Dendritic cell treated with granulocyte-macrophage colony-stimulating factor and Interleukin-4, amounts not matched to agents 40 ng/mL and 50 ng/mL, for 4 days (primary cell): Measurements from ENCODE around the gene PHTF2.
"Not testable (repeated sequence)": the region's sequence is repeated elsewhere in the genome, so short reads cannot be mapped to it uniquely, and the experiment has no call there.

ENCODE experiments used
- H3K27ac Mint-ChIP-seq: one replicate; pipeline ENCODE4 v1.8.0; 2022; ENCODE audit warnings: mild to moderate bottlenecking, mixed read lengths
- H3K27me3 Mint-ChIP-seq: one replicate; pipeline ENCODE4 v1.8.0; 2022; ENCODE audit warnings: mild to moderate bottlenecking, mixed read lengths
- H3K36me3 Mint-ChIP-seq: one replicate; pipeline ENCODE4 v1.8.0; 2022; ENCODE audit warnings: low read depth, mixed read lengths
- H3K4me1 Mint-ChIP-seq: one replicate; pipeline ENCODE4 v1.8.0; 2022; ENCODE audit warnings: low read depth, mixed read lengths
- H3K4me3 Mint-ChIP-seq: one replicate; pipeline ENCODE4 v1.8.0; 2022; ENCODE audit warnings: mild to moderate bottlenecking, moderate library complexity, mixed read lengths
- H3K9me3 Mint-ChIP-seq: one replicate; pipeline ENCODE4 v1.8.0; 2022; ENCODE audit warnings: mixed read lengths
- intact Hi-C: fragments of 100-400 bp; cut with micrococcal nuclease; formaldehyde crosslinking; loops from one replicate; pipeline ENCODE4 v1.15.0; 2022

The PHTF2 gene

GRCh38 chr7:77858278-77858677 lies 59.7 kb downstream of the PHTF2 start:
- Mint-ChIP-seq H3K27me3 (no peaks in the 10 kb centered on the region), H3K4me3 (peak overlapping the region; percentile 20), H3K4me1 (peaks cover 23% of the 10 kb centered on the region), H3K27ac (peak overlapping the region; percentile 67), H3K9me3 (no peaks in the 10 kb centered on the region), H3K36me3 (peaks cover 32% of the 10 kb centered on the region)
- intact Hi-C loops, result loop anchor here (10.0 kb wide), 1 partner anchor 47 kb away; no protein-coding TSS in a partner anchor

- H3K4me1 Mint-ChIP-seq, result peaks cover 23% of the 10 kb centered on the region
- H3K4me3 Mint-ChIP-seq, result no peak overlapping the region
- H3K27ac Mint-ChIP-seq, result peak overlapping the region; percentile 67
Measured at GRCh38 chr7:77859343-77859742, 60.8 kb downstream of the PHTF2 start.

GRCh38 chr7:77862691-77863090 lies 64.1 kb downstream of the PHTF2 start:
- Mint-ChIP-seq H3K27me3 (no peaks in the 10 kb centered on the region), H3K36me3 (peaks cover 6% of the 10 kb centered on the region), H3K4me1 (peaks cover 16% of the 10 kb centered on the region)

More at GRCh38 chr7:77859343-77859742, 60.8 kb downstream of the PHTF2 start:
- intact Hi-C loops, result loop anchor here (10.0 kb wide), 1 partner anchor 45 kb away; no protein-coding TSS in a partner anchor
- no peaks in the 10 kb centered on the region for H3K27me3 Mint-ChIP-seq
- H3K36me3 Mint-ChIP-seq, result peaks cover 22% of the 10 kb centered on the region
- no peaks in the 10 kb centered on the region for H3K9me3 Mint-ChIP-seq

GRCh38 chr7:77863860-77864259 lies 65.3 kb downstream of the PHTF2 start:
- no peaks in the 10 kb centered on the region for H3K9me3 Mint-ChIP-seq
- H3K27me3 Mint-ChIP-seq, result no peaks in the 10 kb centered on the region
- H3K4me3 Mint-ChIP-seq, result no peak overlapping the region
- H3K36me3 Mint-ChIP-seq, result peaks cover 6% of the 10 kb centered on the region
- intact Hi-C loops, result loop anchor here (5.0 kb wide), 1 partner anchor 47 kb away; no protein-coding TSS in a partner anchor
- H3K4me1 Mint-ChIP-seq, result peaks cover 6% of the 10 kb centered on the region
- no peak overlapping the region for H3K27ac Mint-ChIP-seq

More at GRCh38 chr7:77862691-77863090, 64.1 kb downstream of the PHTF2 start:
- Mint-ChIP-seq H3K27ac (no peak overlapping the region), H3K9me3 (no peaks in the 10 kb centered on the region), H3K4me3 (no peak overlapping the region)
- intact Hi-C loops, result loop anchor here (5.0 kb wide), 1 partner anchor 45 kb away; no protein-coding TSS in a partner anchor

GRCh38 chr7:77866370-77866769 lies 67.8 kb downstream of the PHTF2 start:
- peaks cover 22% of the 10 kb centered on the region for H3K36me3 Mint-ChIP-seq
- peaks cover 12% of the 10 kb centered on the region for H3K9me3 Mint-ChIP-seq
- H3K4me3 Mint-ChIP-seq, result no peak overlapping the region
- H3K4me1 Mint-ChIP-seq, result peaks cover 10% of the 10 kb centered on the region
- H3K27me3 Mint-ChIP-seq, result no peaks in the 10 kb centered on the region
- intact Hi-C loops, result no loop called here
- H3K27ac Mint-ChIP-seq, result no peak overlapping the region

- H3K36me3 Mint-ChIP-seq, result peaks cover 23% of the 10 kb centered on the region
- no peaks in the 10 kb centered on the region for H3K27me3 Mint-ChIP-seq
- no peak overlapping the region for H3K27ac Mint-ChIP-seq
- H3K4me1 Mint-ChIP-seq, result peaks cover 10% of the 10 kb centered on the region
- H3K4me3 Mint-ChIP-seq, result no peak overlapping the region
- H3K9me3 Mint-ChIP-seq, result peaks cover 12% of the 10 kb centered on the region
- intact Hi-C loops, result no loop called here
Measured at GRCh38 chr7:77866786-77867536, 68.4 kb downstream of the PHTF2 start.

GRCh38 chr7:77867537-77867865 lies 68.9 kb downstream of the PHTF2 start:
- H3K4me3 Mint-ChIP-seq, result no peak overlapping the region
- peaks cover 10% of the 10 kb centered on the region for H3K4me1 Mint-ChIP-seq
- intact Hi-C loops, result no loop called here
- peaks cover 12% of the 10 kb centered on the region for H3K9me3 Mint-ChIP-seq
- H3K36me3 Mint-ChIP-seq, result peaks cover 28% of the 10 kb centered on the region
- no peaks in the 10 kb centered on the region for H3K27me3 Mint-ChIP-seq
- no peak overlapping the region for H3K27ac Mint-ChIP-seq

GRCh38 chr7:77872256-77872655 lies 73.7 kb downstream of the PHTF2 start:
- intact Hi-C loops, H3K27ac Mint-ChIP-seq, H3K4me3 Mint-ChIP-seq, H3K27me3 Mint-ChIP-seq: not testable (repeated sequence)
- Mint-ChIP-seq H3K36me3 (peaks cover 35% of the 10 kb centered on the region), H3K9me3 (peaks cover 12% of the 10 kb centered on the region), H3K4me1 (peaks cover 18% of the 10 kb centered on the region)

- Mint-ChIP-seq H3K4me1 (peaks cover 18% of the 10 kb centered on the region), H3K36me3 (peaks cover 38% of the 10 kb centered on the region), H3K9me3 (peaks cover 12% of the 10 kb centered on the region)
- H3K4me3 Mint-ChIP-seq, H3K27ac Mint-ChIP-seq, intact Hi-C loops, H3K27me3 Mint-ChIP-seq: not testable (repeated sequence)
Measured at GRCh38 chr7:77873416-77874327, 75.1 kb downstream of the PHTF2 start.

- Mint-ChIP-seq H3K27ac (no peak overlapping the region), H3K27me3 (no peaks in the 10 kb centered on the region), H3K4me1 (peaks cover 12% of the 10 kb centered on the region), H3K4me3 (no peak overlapping the region), H3K36me3 (peaks cover 29% of the 10 kb centered on the region), H3K9me3 (no peaks in the 10 kb centered on the region)
- intact Hi-C loops, result no loop called here
Measured at GRCh38 chr7:77877791-77878190, 79.2 kb downstream of the PHTF2 start.

- peaks cover 5% of the 10 kb centered on the region for H3K4me1 Mint-ChIP-seq
- no peaks in the 10 kb centered on the region for H3K9me3 Mint-ChIP-seq
- H3K27ac Mint-ChIP-seq, result no peak overlapping the region
- H3K27me3 Mint-ChIP-seq, result no peaks in the 10 kb centered on the region
- H3K4me3 Mint-ChIP-seq, result no peak overlapping the region
- peaks cover 28% of the 10 kb centered on the region for H3K36me3 Mint-ChIP-seq
- intact Hi-C loops, result no loop called here
Measured at GRCh38 chr7:77878500-77878899, 79.9 kb downstream of the PHTF2 start.

- Mint-ChIP-seq H3K36me3 (peaks cover 28% of the 10 kb centered on the region), H3K4me3 (no peak overlapping the region), H3K4me1 (peaks cover 4% of the 10 kb centered on the region), H3K27ac (no peak overlapping the region), H3K27me3 (no peaks in the 10 kb centered on the region), H3K9me3 (no peaks in the 10 kb centered on the region)
- intact Hi-C loops, result no loop called here
Measured at GRCh38 chr7:77879272-77879671, 80.7 kb downstream of the PHTF2 start.

GRCh38 chr7:77881871-77882270 lies 83.3 kb downstream of the PHTF2 start:
- Mint-ChIP-seq H3K4me3 (no peak overlapping the region), H3K9me3 (no peaks in the 10 kb centered on the region), H3K4me1 (peaks cover 9% of the 10 kb centered on the region), H3K27ac (no peak overlapping the region), H3K27me3 (no peaks in the 10 kb centered on the region), H3K36me3 (peaks cover 28% of the 10 kb centered on the region)
- intact Hi-C loops, result no loop called here

GRCh38 chr7:77885155-77885554 lies 86.6 kb downstream of the PHTF2 start:
- Mint-ChIP-seq H3K9me3 (no peaks in the 10 kb centered on the region), H3K36me3 (peaks cover 22% of the 10 kb centered on the region), H3K27ac (no peak overlapping the region), H3K4me1 (peaks cover 9% of the 10 kb centered on the region), H3K4me3 (no peak overlapping the region), H3K27me3 (no peaks in the 10 kb centered on the region)
- intact Hi-C loops, result no loop called here
